Measurements from ENCODE around the gene CCZ1B. TPM values are rescaled to one million over a fixed set of nuclear protein-coding genes. Genes with fewer than 3 reads are reported as not detected.
"Not testable (repeated sequence)": the region's sequence is repeated elsewhere in the genome, so short reads cannot be mapped to it uniquely, and the experiment has no call there.

The CCZ1B gene
- polyA plus RNA-seq, 1 donor from 2014 or later, result 73.1 TPM

- H3K27ac ChIP-seq (ENCODE audit: low read length), result no peak overlapping the region
- no peaks in the 10 kb centered on the region for H3K36me3 ChIP-seq (ENCODE audit: insufficient read depth, low read length)
- no peaks in the 10 kb centered on the region for H4K20me1 ChIP-seq (ENCODE audit: insufficient read depth)
- no peaks in the 10 kb centered on the region for H3F3A ChIP-seq (ENCODE audit: insufficient read depth, low read length, poor library complexity, severe bottlenecking)
- TF ChIP-seq CTCF (IDR thresholded peaks at IDR 0.05; ENCODE audit: poor library complexity, severe bottlenecking) (no peak), SMC3 (conservative IDR thresholded peaks at IDR 0.05; ENCODE audit: poor library complexity) (no peak), EP300 (conservative IDR thresholded peaks at IDR 0.05; ENCODE audit: poor library complexity, severe bottlenecking) (no peak)
- no peak overlapping the region for H3K4me2 ChIP-seq (ENCODE audit: low read length)
- H3K9me3 ChIP-seq (ENCODE audit: low read length), result no peaks in the 10 kb centered on the region
- no peak overlapping the region for H2AFZ ChIP-seq (ENCODE audit: low read depth, low read length)
- H3K9ac ChIP-seq (ENCODE audit: low read length), result no peak overlapping the region
- no peaks in the 10 kb centered on the region for H3K9me2 ChIP-seq (ENCODE audit: insufficient read depth, low read length)
- no peak overlapping the region for H3K4me3 ChIP-seq (ENCODE audit: low read length)
- H3K27me3 ChIP-seq (ENCODE audit: insufficient read depth, low read depth, low read length), result no peaks in the 10 kb centered on the region
- no peaks in the 10 kb centered on the region for H3K79me2 ChIP-seq (replicated peaks; ENCODE audit: insufficient read depth, low read length)
These were observed 7.6 kb upstream of the CCZ1B start for GRCh38 chr7:6833636-6834035.

- no peaks in the 10 kb centered on the region for H3K9me2 ChIP-seq (ENCODE audit: insufficient read depth, low read length)
- H4K20me1 ChIP-seq (ENCODE audit: insufficient read depth), result no peaks in the 10 kb centered on the region
- TF ChIP-seq EP300 (conservative IDR thresholded peaks at IDR 0.05; ENCODE audit: poor library complexity, severe bottlenecking), result no peak
- TF ChIP-seq SMC3 (conservative IDR thresholded peaks at IDR 0.05; ENCODE audit: poor library complexity), result no peak
- TF ChIP-seq REST (IDR thresholded peaks at IDR 0.05; ENCODE audit: borderline replicate concordance), result no peak
- no peak for TF ChIP-seq MXI1 (conservative IDR thresholded peaks at IDR 0.05; ENCODE audit: poor library complexity, severe bottlenecking)
- H3K36me3 ChIP-seq (ENCODE audit: insufficient read depth, low read length), result no peaks in the 10 kb centered on the region
- H3K9me3 ChIP-seq (ENCODE audit: low read length), result no peaks in the 10 kb centered on the region
- H3K79me2 ChIP-seq (replicated peaks; ENCODE audit: insufficient read depth, low read length), result no peaks in the 10 kb centered on the region
- H3F3A ChIP-seq (ENCODE audit: insufficient read depth, low read length, poor library complexity, severe bottlenecking), result no peaks in the 10 kb centered on the region
- no peak overlapping the region for H3K27ac ChIP-seq (ENCODE audit: low read length)
- no peak overlapping the region for H3K4me2 ChIP-seq (ENCODE audit: low read length)
- H2AFZ ChIP-seq (ENCODE audit: low read depth, low read length), result no peak overlapping the region
- no peak overlapping the region for H3K9ac ChIP-seq (ENCODE audit: low read length)
- no peak overlapping the region for H3K4me3 ChIP-seq (ENCODE audit: low read length)
- H3K27me3 ChIP-seq (ENCODE audit: insufficient read depth, low read depth, low read length), result no peaks in the 10 kb centered on the region
These were observed 5.1 kb upstream of the CCZ1B start for GRCh38 chr7:6831018-6831725.

- not testable (repeated sequence) for H3F3A ChIP-seq (ENCODE audit: insufficient read depth, low read length, poor library complexity, severe bottlenecking)
These were observed 4.0 kb upstream of the CCZ1B start for GRCh38 chr7:6830026-6830425.

GRCh38 chr7:6829616-6830015 lies 3.5 kb upstream of the CCZ1B start:
- not testable (repeated sequence) for H3K27me3 ChIP-seq (ENCODE audit: insufficient read depth, low read depth, low read length); H3K36me3 ChIP-seq (ENCODE audit: insufficient read depth, low read length); H4K20me1 ChIP-seq (ENCODE audit: insufficient read depth); H3K79me2 ChIP-seq (replicated peaks; ENCODE audit: insufficient read depth, low read length); H3K4me2 ChIP-seq (ENCODE audit: low read length); H3K9me3 ChIP-seq (ENCODE audit: low read length); H3K9ac ChIP-seq (ENCODE audit: low read length); H3F3A ChIP-seq (ENCODE audit: insufficient read depth, low read length, poor library complexity, severe bottlenecking); H3K9me2 ChIP-seq (ENCODE audit: insufficient read depth, low read length); H2AFZ ChIP-seq (ENCODE audit: low read depth, low read length); H3K27ac ChIP-seq (ENCODE audit: low read length); H3K4me3 ChIP-seq (ENCODE audit: low read length)

More at GRCh38 chr7:6830026-6830425, 4.0 kb upstream of the CCZ1B start:
- not testable (repeated sequence) for H2AFZ ChIP-seq (ENCODE audit: low read depth, low read length); H3K79me2 ChIP-seq (replicated peaks; ENCODE audit: insufficient read depth, low read length); H3K4me3 ChIP-seq (ENCODE audit: low read length); H3K4me2 ChIP-seq (ENCODE audit: low read length); H3K9me3 ChIP-seq (ENCODE audit: low read length); H3K9ac ChIP-seq (ENCODE audit: low read length); H3K9me2 ChIP-seq (ENCODE audit: insufficient read depth, low read length); H4K20me1 ChIP-seq (ENCODE audit: insufficient read depth); H3K36me3 ChIP-seq (ENCODE audit: insufficient read depth, low read length); H3K27ac ChIP-seq (ENCODE audit: low read length); H3K27me3 ChIP-seq (ENCODE audit: insufficient read depth, low read depth, low read length)

All from neural cell (in vitro differentiated cells).